ENCODE results near the gene MRNIP.
"Not testable (repeated sequence)": the region's sequence is repeated elsewhere in the genome, so short reads cannot be mapped to it uniquely, and the experiment has no call there.

The MRNIP gene

DNA sequence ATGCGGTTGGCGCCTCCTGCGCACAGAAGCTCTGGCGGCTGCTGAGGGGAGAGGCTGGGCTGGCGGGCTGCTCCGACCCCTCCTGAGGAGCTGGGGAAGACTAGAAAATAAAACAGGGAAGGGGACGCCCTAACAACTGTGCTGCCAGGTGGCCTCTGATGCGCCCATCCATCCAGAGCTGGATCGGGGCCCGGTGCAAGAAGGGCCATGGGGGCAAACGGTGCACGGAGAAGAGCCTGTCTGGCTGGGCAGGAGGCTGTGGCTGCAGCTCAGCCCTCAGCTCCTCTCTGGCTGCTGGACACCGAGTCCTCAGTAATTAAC, 21.0 kb upstream of the MRNIP start:
- Mint-ChIP-seq H3K36me3 (peaks cover 20% of the 10 kb centered on the region), H3K4me1 (ENCODE audit: low read depth) (no peaks in the 10 kb centered on the region), H3K27me3 (no peaks in the 10 kb centered on the region)

DNA sequence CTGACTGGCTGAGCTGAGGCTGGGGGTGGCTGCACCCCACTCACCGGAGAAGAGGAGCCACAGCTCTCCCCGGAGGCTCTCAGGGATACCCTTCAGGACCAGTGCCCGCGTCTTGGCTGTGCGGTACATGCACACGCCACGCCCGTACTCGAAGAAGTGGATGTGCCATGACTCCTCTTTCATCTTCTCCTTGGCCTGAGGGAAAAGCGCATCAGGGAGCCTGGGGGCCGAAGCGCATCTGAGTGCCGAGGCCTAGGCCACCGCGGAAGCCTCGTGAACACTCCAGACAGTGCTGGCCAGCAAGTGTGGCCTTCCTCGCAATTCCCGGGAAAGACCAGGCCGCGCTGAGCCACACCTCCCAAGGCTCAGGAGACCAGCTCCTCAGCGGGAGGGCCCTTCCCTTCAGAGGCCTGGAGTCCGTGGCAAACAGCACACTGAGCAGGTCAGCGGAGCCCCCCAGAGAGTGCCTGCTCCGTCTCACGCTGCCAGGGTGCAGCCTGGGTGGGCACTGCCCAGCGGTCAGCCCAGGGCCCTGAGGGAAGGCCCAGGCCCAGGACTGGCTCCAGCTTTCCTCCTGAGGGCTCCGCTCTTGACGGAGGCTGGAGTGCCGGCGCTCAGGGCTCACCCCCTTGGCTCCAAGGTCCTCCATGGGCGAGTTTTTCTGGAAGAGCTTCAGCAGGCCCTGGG, 20.5 kb upstream of the MRNIP start:
- Mint-ChIP-seq H3K27me3 (no peaks in the 10 kb centered on the region), H3K27ac (no peak overlapping the region), H3K4me1 (ENCODE audit: low read depth) (no peaks in the 10 kb centered on the region), H3K4me3 (no peak overlapping the region), H3K9me3 (ENCODE audit: low read depth) (peaks cover under 1% of the 10 kb centered on the region), H3K36me3 (peaks cover 15% of the 10 kb centered on the region)

More for the DNA sequence above, 21.0 kb upstream of the MRNIP start:
- Mint-ChIP-seq H3K27ac (no peak overlapping the region), H3K4me3 (no peak overlapping the region), H3K9me3 (ENCODE audit: low read depth) (peaks cover 6% of the 10 kb centered on the region)

DNA sequence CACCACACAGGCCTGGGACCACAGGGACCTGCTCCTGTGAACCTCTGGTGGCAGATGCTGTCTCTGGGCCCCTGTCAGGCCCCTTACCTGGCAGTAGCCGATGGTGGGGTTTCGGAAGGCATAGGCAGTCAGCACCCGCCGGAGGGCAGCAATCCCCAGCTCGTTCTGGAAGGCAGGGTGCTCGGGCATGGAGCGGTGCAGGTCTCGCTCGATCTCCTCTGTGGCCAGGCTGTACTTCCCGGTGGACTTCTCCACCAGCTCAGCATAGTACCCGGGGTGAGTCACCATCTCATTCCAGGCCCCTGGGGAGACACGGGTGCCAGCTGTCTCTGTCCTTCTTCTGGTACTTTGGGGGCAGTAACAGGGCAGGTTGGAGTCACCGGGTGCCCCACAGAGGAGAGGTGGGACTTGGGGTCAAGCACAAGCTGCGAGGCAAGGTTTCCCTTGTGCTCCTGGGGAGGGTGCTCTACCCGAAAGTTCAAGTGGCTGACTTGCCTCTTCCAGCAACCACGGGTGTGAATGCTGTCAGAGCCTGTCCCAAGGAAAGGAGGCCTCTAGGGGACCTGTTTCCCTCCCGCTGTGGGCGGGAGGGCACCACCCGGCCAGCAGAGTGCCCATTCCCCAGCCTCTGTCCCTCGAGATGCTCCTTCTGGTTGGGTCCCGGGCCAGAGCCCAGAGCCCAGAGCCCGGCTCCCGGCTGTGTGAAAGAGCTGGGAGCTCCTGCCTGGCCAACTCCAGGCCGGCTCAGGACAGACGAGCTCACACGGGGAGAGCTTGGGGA, 19.8 kb upstream of the MRNIP start:
- Mint-ChIP-seq H3K27ac (no peak overlapping the region), H3K27me3 (no peaks in the 10 kb centered on the region), H3K9me3 (ENCODE audit: low read depth) (no peaks in the 10 kb centered on the region), H3K4me1 (ENCODE audit: low read depth) (no peaks in the 10 kb centered on the region), H3K36me3 (peaks cover 9% of the 10 kb centered on the region), H3K4me3 (no peak overlapping the region)

DNA sequence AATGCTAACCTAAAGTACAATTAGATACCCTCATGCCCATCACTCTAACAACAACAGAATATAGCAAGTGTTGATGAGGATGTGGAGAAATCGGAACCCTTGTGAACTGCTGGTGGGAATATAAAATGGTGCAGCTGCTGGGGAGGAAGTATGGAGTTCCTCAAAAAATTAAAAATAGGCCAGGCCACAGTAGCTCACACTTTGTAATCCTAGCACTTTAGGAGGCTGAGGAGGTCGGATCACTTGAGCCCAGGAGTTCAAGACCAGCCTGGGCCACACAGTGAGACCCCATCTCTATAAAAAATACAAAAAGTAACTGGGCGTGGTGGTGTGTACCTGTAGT, 18.0 kb upstream of the MRNIP start:
- H3K4me3 Mint-ChIP-seq, result no peak overlapping the region
- H3K4me1 Mint-ChIP-seq (ENCODE audit: low read depth), result no peaks in the 10 kb centered on the region
- H3K9me3 Mint-ChIP-seq (ENCODE audit: low read depth), result no peaks in the 10 kb centered on the region
- peaks cover 4% of the 10 kb centered on the region for H3K36me3 Mint-ChIP-seq
- no peak overlapping the region for H3K27ac Mint-ChIP-seq
- H3K27me3 Mint-ChIP-seq, result no peaks in the 10 kb centered on the region

DNA sequence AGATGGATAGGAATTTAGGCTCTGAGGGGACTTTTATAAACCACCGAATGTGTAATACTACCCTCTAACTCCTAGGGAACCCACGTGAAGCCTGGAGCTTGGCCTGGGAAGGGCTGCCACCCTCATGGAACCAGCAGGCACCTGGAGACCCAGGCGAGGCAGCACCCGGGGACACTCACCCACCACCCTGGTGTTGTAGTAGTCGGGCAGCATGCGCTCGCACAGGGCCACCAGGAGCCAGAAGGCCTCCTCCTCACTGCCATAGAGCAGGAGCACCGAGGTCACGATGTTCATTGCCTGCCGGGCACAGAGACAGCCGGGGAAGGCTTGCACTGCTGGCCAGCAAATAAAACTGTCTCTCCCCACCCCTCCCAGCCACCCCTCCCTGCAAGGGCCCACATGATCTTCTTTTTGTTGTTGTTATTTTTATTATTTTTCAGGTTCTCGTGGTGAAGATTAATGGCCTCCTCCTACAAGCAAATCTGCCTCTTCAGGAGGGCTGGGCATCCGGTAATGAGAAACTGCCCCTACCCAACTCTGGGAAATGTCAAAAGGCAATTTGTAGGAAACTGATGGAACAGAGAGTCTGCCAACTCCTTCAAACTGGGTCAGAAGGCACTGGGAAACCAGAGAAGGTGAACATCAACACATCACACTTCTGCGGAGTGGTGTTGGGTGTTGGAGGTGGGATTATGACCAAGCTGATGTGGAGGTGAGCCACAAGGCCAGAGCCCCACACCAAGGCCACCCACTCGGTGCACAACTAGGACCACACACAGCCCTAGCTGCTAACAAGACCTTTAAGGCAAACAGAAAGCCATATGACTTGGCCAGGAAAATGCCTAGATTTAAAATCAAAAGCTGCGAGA, 17.4 kb upstream of the MRNIP start:
- Mint-ChIP-seq H3K36me3 (peaks cover 4% of the 10 kb centered on the region), H3K27me3 (no peaks in the 10 kb centered on the region), H3K9me3 (ENCODE audit: low read depth) (no peaks in the 10 kb centered on the region), H3K27ac (no peak overlapping the region), H3K4me1 (ENCODE audit: low read depth) (no peaks in the 10 kb centered on the region), H3K4me3 (no peak overlapping the region)

DNA sequence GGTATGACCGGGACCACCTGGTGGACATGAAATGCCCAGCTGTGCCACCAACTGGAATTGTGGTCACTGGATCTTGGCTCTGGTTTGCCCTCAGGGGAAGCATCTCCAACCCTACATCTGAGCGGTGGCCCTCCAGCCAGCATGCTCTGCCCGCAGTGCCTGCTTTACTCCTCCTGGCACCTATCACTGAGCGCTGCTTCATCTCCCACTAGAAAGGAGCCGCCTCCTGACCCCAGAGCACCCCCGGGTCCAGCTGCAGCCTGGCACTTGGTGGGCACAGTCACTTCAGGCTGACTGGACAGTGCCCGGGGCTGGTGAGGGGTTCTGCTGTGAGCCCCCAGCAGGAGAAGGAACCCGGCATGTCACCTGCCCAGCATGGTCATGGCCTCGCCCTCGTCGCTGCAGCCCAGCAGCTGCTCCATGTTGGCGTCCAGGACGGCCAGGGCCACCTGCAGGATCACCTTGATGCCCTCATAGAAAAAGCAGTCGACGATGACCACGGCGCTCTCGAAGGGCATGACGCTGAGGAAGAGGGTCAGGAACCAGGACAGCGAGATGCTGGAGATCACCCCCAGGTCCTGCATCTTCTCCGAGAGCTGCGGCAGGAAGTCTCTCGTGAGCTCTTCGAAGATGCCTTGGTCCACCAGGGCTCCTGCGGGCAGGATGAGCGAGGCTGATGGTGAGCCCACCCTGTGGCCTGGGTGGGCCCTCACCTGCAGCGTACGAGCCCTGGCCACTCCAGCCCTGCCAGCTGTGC, 16.1 kb upstream of the MRNIP start:
- Mint-ChIP-seq H3K4me3 (no peak overlapping the region), H3K4me1 (ENCODE audit: low read depth) (no peaks in the 10 kb centered on the region), H3K36me3 (peaks cover 4% of the 10 kb centered on the region), H3K9me3 (ENCODE audit: low read depth) (no peaks in the 10 kb centered on the region), H3K27me3 (no peaks in the 10 kb centered on the region), H3K27ac (no peak overlapping the region)

DNA sequence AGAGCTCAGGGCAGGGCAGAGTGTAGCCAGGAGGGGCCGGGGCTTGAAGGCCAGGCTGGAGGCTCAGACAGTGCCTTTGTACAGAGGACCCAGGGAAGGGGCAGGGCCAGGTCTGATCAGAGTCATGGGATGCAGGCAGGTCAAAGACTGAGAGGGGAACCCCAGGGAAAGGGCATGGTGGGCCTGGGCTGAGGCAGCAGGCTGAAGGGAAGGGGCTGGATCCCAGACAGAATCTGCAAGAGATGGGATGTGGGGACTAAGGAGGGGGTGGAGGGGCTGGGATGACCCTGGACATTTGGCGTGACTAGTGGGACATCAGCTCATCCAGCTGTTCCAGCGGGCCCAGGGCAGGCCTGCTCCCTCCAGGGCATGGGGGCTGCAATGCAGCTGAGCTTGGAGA, 15.5 kb upstream of the MRNIP start:
- peaks cover 4% of the 10 kb centered on the region for H3K36me3 Mint-ChIP-seq
- no peaks in the 10 kb centered on the region for H3K4me1 Mint-ChIP-seq (ENCODE audit: low read depth)
- no peak overlapping the region for H3K4me3 Mint-ChIP-seq
- H3K27me3 Mint-ChIP-seq, result no peaks in the 10 kb centered on the region
- H3K27ac Mint-ChIP-seq, result no peak overlapping the region
- no peaks in the 10 kb centered on the region for H3K9me3 Mint-ChIP-seq (ENCODE audit: low read depth)

DNA sequence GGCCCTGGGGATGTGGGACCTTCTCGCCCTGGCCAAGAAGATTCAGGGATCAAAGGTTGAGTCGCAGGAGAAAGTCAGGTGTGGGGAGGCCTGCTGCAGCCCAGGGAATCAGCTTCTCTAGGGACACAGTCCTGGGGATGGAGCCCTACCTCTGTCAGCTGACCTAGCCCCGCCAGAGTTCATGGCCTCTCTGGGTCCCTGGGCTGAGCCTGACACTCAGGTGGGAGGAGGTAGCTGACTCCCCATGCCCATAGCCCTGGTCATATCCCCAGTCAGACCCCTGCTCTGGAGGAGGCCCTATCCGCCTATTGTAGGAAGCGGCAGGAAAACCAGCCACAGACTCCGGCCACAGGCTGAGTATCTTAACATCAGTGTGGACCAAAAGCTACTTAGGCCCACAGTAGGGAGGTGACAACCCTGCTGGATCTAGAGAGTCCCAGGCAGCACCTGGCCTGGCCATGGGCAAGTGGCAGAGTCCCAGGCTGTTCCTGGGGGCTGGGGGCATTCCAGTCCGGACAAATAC, 15.0 kb upstream of the MRNIP start:
- no peaks in the 10 kb centered on the region for H3K4me1 Mint-ChIP-seq (ENCODE audit: low read depth)
- peaks cover 4% of the 10 kb centered on the region for H3K36me3 Mint-ChIP-seq
- no peak overlapping the region for H3K4me3 Mint-ChIP-seq
- H3K27me3 Mint-ChIP-seq, result no peaks in the 10 kb centered on the region
- H3K27ac Mint-ChIP-seq, result no peak overlapping the region
- H3K9me3 Mint-ChIP-seq (ENCODE audit: low read depth), result no peaks in the 10 kb centered on the region

DNA sequence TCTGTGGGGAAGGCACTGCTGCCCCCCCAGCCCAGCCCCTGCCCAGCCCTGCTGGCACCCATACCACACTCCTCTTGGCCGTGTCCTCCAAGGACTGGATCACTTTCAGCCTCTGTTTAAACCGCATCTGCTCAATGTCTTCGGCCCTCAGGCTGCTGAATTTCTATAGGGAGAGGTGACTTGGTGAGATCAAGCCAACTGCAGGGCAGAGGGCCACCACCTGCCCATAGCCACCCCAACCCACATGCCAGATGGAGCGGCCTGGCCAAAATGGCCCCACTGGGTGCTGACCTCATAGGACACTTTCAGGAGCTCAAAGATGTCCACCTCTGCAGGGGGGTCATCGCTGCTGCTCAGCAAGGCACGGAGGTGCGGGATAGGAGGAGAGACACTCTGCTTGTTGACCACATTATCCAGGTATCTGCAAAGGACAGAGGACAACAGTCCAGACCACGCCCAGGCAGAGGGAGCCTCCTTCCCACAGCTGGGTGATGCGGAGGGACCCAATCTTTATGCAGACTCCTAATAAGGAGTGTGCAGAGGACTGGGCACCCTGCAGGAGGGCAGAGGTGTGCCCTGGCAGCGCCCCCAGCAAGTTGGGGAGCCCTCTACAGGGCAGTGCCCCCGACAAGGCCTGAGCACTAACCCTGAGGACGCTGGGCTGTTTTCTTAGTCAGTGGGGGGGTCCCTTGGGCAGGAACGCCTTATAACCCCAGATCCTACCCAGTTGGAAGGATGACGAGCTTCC, 14.4 kb upstream of the MRNIP start:
- Mint-ChIP-seq H3K27ac (no peak overlapping the region), H3K36me3 (peaks cover 4% of the 10 kb centered on the region), H3K9me3 (ENCODE audit: low read depth) (no peaks in the 10 kb centered on the region)

DNA sequence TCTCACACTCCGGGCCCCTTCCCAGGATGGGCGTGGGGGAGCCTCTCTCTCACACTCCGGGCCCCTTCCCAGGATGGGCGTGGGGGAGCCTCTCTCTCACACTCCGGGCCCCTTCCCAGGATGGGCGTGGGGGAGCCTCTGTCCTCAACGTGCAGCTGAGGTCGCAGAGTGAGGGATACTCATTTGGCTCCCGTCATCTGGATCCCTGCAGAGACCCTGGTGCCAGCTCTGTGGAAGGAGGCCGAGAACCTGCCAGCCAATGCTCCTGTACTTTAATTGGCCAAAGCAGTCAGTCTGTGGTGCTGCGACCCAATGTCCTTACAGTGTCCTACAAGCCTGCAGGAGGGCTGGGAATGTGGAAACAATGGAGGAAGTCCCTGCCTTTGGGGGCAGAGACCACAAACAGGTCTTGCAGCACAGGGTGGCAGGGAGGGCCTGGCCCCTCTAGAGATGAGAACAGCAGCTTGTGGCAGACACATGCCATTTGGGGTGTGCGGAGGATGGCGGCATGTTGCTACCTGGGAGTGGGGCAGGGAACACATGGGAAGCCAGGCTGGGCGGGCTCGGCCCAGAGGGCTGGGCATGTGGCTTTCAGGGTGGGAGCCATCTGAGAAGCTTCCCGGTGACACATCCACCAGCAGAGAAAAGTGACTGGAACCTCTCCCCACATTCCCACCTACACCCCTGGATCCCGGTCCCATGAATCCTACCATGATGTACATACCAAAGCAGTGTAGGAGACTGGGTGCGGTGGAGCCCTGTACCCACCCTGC, 13.6 kb upstream of the MRNIP start:
- H3K9me3 Mint-ChIP-seq (ENCODE audit: low read depth), result no peaks in the 10 kb centered on the region
- no peaks in the 10 kb centered on the region for H3K36me3 Mint-ChIP-seq
- no peak overlapping the region for H3K4me3 Mint-ChIP-seq
- no peaks in the 10 kb centered on the region for H3K27me3 Mint-ChIP-seq
- H3K4me1 Mint-ChIP-seq (ENCODE audit: low read depth), result no peaks in the 10 kb centered on the region
- no peak overlapping the region for H3K27ac Mint-ChIP-seq

More for the DNA sequence above, 14.4 kb upstream of the MRNIP start:
- Mint-ChIP-seq H3K4me3 (no peak overlapping the region), H3K4me1 (ENCODE audit: low read depth) (no peaks in the 10 kb centered on the region), H3K27me3 (no peaks in the 10 kb centered on the region)

DNA sequence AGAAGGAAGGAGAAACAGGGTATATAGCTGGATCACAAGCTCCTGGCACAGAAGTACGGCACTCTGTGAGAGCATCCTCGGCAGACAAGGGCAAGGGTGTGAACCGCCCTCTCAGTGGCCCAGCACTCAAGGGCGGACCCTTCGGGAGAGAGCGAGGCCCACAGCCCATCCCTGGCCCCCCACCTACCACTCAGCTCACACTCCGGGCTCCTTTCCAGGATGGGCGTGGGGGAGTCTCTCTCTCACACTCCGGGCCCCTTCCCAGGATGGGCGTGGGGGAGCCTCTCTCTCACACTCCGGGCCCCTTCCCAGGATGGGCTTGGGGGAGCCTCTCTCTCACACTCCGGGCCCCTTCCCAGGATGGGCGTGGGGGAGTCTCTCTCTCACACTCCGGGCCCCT, 12.9 kb upstream of the MRNIP start:
- not testable (repeated sequence) for H3K36me3 Mint-ChIP-seq; H3K4me1 Mint-ChIP-seq (ENCODE audit: low read depth); H3K27me3 Mint-ChIP-seq; H3K9me3 Mint-ChIP-seq (ENCODE audit: low read depth); H3K4me3 Mint-ChIP-seq; H3K27ac Mint-ChIP-seq

DNA sequence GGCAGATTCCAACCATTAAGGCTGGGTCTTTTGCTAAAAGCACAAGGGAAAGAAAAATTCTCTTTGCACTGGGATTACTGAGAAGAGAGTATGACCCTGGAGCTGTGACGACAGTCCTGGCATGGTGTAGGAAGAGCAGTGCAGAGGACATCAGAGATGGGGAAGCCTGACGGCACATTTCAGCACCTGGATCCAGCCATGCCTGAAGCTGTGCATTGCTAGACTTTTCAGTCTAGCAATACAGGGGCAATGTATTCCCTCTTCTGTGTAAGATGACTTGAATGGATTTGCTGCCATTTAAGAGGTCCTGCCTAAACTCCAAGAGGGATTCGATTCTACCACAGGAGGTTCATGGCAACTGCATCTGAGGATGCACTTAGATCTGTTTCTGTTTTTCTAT, 12.3 kb upstream of the MRNIP start:
- no peaks in the 10 kb centered on the region for H3K4me1 Mint-ChIP-seq (ENCODE audit: low read depth)
- H3K36me3 Mint-ChIP-seq, result no peaks in the 10 kb centered on the region
- no peak overlapping the region for H3K27ac Mint-ChIP-seq

DNA sequence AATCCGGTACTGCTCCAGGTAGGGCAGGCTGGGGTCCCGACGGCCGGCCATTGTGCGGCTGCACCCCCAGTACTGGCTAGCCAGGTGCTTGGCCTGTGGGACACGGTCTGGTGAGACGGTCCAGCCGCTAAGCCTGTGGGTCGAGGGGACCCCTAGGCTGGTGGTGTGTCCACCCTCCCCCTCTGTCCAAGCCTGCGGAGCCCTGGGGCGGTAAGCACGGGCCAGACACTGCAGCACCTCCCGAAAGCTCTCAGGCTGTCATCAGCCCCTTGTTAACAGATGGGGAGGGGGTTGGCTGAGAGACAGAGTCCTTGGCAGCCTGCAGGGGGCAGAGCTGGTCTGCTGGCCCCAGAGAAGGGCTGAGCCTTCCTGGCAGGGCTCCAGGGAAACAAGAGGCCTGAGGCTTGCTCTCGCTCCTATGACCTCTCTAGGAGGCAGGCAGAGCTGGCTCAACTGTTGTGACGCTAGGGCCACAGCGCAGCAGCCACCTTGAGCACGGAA, 11.8 kb upstream of the MRNIP start:
- Mint-ChIP-seq H3K36me3 (no peaks in the 10 kb centered on the region), H3K4me1 (ENCODE audit: low read depth) (no peaks in the 10 kb centered on the region), H3K27me3 (no peaks in the 10 kb centered on the region), H3K9me3 (ENCODE audit: low read depth) (no peaks in the 10 kb centered on the region), H3K4me3 (no peak overlapping the region), H3K27ac (no peak overlapping the region)

More for the DNA sequence above, 12.3 kb upstream of the MRNIP start:
- Mint-ChIP-seq H3K4me3 (no peak overlapping the region), H3K9me3 (ENCODE audit: low read depth) (no peaks in the 10 kb centered on the region), H3K27me3 (no peaks in the 10 kb centered on the region)
